22Rv1 (cell line): ENCODE results near the gene PRDX1.
"Not testable (repeated sequence)": the region's sequence is repeated elsewhere in the genome, so short reads cannot be mapped to it uniquely, and the experiment has no call there.

ENCODE experiments used
- H3K27ac ChIP-seq: fragments of 450-650 bp; 2 replicates; pipeline ENCODE4 v1.5.1; 2017
- CTCF ChIP-seq: fragments of 450-650 bp; IDR thresholded peaks from 2 replicates; pipeline ENCODE4 v1.5.1; 2017; ENCODE audit warnings: mild to moderate bottlenecking
- ZFX ChIP-seq: fragments of 450-650 bp; IDR thresholded peaks from 2 replicates; pipeline ENCODE4 v1.6.1; 2017; ENCODE audit warnings: antibody characterized with exemption, borderline replicate concordance

Gene PRDX1

DNA sequence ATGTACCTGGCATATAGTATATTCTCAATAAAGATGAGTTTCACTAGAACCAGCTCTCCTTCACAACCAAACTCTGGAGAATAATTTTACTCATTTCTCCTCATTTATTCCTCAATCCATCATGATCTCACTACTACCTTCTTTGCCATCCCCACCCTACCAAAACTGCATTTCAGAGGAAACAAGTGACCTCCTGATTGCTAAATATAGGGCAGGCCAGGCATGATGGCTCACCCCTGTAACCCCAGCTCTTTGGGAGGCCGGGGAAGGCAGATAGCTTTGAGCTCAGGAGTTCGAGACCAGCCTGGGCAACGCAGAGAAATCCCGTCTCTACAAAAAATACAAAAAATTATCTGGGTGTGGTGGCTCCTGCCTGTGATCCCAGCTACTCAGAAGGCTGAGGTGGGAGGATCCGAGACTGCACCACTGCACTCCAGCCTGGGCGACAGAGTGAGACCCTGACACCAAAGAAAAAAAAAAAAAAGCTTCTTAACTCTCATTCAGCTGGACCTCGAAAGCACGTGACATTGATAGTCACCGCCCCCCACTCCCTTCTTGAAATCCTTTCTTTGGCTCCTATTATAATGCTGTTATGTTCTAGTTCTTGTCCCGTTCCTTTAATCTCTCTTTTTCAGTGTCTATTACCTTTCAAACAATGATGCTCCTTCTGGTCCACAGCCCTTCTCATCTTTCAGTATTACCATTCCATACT lies 32.9 kb downstream of the PRDX1 start:
- H3K27ac ChIP-seq = no peak overlapping the region

GRCh38 chr1:45485949-45486348 lies 35.7 kb downstream of the PRDX1 start:
- no peak overlapping the region for H3K27ac ChIP-seq
- no peak for TF ChIP-seq CTCF
- no peak for TF ChIP-seq ZFX

More for the DNA sequence above, 32.9 kb downstream of the PRDX1 start:
- TF ChIP-seq ZFX (no peak), CTCF (no peak)

- H3K27ac ChIP-seq = no peak overlapping the region
- TF ChIP-seq CTCF = no peak
- TF ChIP-seq ZFX = no peak
These were observed 42.5 kb downstream of the PRDX1 start for GRCh38 chr1:45479039-45479748.

GRCh38 chr1:45478121-45478814 lies 43.4 kb downstream of the PRDX1 start:
- TF ChIP-seq CTCF (no peak), ZFX (no peak)
- no peak overlapping the region for H3K27ac ChIP-seq

- no peak overlapping the region for H3K27ac ChIP-seq
- TF ChIP-seq ZFX (no peak), CTCF (no peak)
These were observed 44.0 kb downstream of the PRDX1 start for GRCh38 chr1:45477646-45478045.

DNA sequence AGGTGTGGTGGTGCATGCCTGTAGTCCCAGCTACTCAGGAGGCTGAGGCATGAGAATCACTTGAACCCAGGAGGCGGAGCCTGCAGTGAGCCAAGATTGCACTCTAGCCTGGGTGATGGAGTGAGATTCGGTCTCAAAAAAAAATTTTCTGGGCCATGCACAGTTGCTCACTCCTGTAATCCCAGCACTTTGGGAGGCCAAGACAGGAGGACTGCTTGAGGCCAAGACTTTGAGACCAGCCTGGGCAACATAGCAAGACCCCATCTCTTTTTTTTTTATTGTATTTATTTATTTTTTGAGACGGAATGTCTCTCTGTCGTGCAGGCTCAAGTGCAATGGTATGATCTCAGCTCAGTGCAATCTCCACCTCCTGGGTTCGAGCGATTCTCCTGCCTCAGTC lies 47.5 kb downstream of the PRDX1 start:
- H3K27ac ChIP-seq = not testable (repeated sequence)

DNA sequence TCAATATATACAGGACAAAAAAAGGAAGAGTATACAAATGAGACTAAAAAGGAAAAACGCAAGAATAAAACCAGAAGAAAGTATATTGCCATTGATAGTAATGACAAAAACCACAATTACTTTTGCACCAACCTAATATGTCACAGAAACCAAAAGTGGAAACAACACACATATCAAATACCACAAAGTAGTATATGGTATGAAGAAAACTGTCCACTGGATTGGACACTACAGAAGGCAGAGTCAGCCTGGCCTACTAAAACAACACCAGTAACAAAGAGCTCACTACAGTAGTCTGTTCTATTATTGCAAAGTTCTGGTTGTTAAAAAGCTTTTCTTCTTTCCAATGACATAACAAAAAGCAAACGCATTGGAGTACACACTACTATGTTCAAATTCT lies 48.4 kb downstream of the PRDX1 start:
- TF ChIP-seq CTCF (no peak), ZFX (no peak)
- no peak overlapping the region for H3K27ac ChIP-seq
